Astrocyte of the cerebellum (primary cell): ENCODE data around the gene RMI2.

ENCODE experiments used
- DNase-seq: peaks from one replicate; pipeline ENCODE4 v3.0.0-alpha.2; 2011; ENCODE audit warnings: low read depth
- H3K4me3 ChIP-seq: 2 replicates; pipeline ENCODE4 v1.5.1; 2011; ENCODE audit warnings: mild to moderate bottlenecking, low read depth, low read length, moderate library complexity
- in situ Hi-C: cut with HindIII; loops from 2 replicates; pipeline ENCODE4 v1.10.0; 2017; ENCODE audit warnings: low sequenced_read_pairs
- TF ChIP-seq, protein P1 (sequence below): IDR thresholded peaks from 2 replicates; pipeline ENCODE4 v1.5.1; 2012; ENCODE audit warnings: low read length, low read depth, moderate library complexity, mild to moderate bottlenecking; ENCODE audit errors: missing control alignments

The RMI2 gene

DNA sequence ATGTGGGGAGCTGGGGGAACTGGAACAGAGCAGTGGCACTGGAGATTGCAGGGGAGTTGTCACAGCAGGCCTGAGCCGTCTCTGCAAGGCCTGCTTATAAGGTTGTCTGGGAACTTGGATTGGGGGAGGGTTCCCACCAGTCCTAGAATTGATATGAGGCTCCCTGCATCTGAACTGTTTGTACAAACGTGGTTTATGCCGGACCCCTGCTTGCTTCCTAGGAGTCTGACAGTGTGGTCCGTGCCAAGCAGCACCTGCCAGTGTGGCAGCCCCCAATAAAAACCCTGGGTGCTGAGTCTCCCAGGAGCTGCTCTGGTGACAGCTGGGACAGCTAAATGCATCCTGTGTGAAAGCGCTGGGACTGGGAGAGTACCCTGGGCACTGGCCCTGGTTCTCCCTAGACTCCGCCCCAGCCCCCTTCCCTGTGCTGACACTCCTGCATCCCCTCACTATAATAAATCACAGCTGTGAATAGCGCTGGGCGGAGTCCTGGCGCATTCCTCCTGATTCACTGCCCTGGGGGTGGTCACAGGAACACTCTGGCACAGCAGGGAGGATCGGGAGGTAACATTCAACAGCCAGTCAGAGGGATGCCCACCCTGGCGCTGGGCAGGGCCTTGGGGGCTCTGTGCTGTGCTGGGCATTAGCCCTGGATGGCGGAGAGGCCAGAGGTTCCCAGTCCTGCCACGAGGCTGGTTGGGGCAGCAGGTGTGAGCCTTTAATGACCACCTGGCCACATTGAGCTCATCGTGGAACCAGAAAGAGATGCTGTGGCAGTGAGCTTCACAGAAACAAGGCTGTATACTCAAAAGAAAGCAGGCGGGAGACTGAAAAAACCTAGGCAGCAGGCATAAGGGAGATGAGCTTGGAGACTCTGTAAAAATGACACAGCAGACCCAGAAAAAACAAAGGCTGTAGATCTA lies 45.6 kb downstream of the RMI2 start:
- in situ Hi-C loops, result no loop called here
- H3K4me3 ChIP-seq, result no peak overlapping the region
- no peak for DNase-seq
- TF ChIP-seq, protein P1, sequence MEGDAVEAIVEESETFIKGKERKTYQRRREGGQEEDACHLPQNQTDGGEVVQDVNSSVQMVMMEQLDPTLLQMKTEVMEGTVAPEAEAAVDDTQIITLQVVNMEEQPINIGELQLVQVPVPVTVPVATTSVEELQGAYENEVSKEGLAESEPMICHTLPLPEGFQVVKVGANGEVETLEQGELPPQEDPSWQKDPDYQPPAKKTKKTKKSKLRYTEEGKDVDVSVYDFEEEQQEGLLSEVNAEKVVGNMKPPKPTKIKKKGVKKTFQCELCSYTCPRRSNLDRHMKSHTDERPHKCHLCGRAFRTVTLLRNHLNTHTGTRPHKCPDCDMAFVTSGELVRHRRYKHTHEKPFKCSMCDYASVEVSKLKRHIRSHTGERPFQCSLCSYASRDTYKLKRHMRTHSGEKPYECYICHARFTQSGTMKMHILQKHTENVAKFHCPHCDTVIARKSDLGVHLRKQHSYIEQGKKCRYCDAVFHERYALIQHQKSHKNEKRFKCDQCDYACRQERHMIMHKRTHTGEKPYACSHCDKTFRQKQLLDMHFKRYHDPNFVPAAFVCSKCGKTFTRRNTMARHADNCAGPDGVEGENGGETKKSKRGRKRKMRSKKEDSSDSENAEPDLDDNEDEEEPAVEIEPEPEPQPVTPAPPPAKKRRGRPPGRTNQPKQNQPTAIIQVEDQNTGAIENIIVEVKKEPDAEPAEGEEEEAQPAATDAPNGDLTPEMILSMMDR, result no peak

DNA sequence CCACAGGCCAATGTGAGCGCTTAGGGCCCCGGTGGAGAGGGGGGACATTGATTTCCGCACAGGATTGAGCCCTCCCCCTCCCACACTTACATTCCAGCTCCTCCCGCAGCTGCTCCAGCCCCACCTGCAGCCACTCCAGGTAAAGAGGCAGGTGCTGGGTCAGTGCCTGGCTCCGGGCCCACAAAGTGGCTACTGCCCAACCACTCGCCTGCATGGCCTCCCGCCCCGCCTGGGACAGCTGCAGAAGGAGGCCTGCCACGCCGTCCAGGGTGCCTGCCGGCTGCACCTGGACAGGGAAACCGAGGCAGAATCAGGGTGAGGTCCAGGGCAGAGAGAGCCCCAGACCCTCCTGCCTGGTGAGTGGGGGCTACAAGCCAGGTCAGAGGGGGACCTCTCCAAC lies 46.3 kb downstream of the RMI2 start:
- DNase-seq, result no peak
- TF ChIP-seq, protein P1, result no peak
- no peak overlapping the region for H3K4me3 ChIP-seq
- in situ Hi-C loops, result no loop called here

DNA sequence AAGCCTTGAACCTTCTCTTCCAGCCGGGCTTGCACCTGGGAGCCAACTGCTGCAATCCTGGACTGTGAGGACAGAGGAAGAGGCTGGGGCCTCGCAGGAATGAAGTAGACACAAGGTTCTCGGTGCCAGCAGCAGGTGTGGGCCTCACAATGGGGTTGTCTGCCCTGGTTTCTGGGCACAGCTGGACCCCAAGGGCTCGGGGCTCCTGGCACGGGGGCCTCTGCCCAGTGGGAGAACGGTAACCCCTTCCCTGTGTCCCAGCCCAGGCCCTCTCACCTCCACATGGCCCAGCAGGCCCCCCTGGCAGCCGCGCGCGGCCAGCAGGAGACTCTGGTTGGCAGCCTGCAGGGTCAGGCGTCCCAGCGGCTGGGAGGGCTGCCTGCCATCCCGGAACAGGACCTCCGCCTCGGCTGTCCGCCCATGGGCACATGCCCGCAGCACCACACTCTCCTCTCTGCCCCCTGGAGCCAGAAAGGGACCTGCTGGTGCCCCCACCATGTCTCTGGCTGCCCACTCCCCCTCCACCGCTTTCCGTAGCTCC lies 46.9 kb downstream of the RMI2 start:
- in situ Hi-C loops, result no loop called here
- TF ChIP-seq, protein P1, result no peak
- H3K4me3 ChIP-seq, result no peak overlapping the region
- no peak for DNase-seq

DNA sequence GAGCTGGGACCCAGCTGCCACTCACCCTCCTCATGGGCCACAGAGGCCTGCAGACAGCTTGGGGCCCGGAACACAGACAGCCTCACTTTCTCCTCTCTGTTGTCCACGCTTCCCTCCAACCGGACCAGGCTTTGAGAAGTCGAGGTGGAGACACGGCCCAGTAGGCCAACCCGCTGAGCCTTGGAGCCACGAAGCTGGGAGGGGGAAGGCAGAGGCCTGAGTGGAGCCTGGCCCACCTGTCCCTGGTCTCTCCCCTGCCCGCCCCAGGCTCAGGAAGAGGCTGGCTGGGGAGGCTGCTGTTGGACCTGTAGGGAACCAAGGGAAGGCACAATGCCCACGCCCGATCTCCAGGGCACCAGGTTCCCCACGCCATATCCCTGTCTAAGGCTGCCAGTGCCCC lies 48.1 kb downstream of the RMI2 start:
- in situ Hi-C loops, result no loop called here
- DNase-seq, result no peak
- no peak overlapping the region for H3K4me3 ChIP-seq
- TF ChIP-seq, protein P1, result no peak

DNA sequence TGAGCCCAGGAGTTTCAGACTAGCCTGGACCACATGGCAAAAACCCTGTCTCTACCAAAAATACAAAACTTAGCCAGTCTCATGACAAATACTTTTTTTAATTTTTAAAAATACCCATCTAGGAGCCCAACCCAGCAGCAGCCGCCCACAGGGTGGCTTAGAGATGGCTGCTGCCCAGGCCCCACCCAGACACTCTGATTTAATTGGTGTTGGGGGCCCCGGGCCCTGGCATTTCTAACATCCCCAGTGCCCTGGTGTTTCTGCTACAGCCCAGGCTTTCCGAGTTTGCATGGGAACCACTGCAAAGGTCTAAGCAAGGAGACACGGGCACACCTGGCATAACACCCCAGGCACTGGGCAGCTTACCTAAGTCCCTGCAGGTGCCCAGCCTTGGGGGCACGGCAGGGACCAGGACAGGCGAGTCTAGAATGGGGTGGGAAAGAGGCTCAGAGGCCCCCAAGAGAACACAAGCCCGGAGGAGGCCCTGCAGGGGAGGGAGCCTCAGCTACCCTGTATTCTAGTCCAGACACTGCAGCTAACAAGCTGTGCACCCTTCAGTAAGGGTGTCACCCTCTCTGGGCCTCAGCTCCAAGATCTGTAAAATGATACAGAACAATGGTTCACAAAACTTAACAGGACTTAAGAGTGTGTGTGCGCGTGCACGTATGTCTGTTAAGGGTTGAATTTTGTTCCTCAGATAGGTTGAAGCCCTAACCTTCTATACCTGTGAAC lies 48.8 kb downstream of the RMI2 start:
- no peak overlapping the region for H3K4me3 ChIP-seq
- in situ Hi-C loops, result no loop called here
- TF ChIP-seq, protein P1, result no peak
- no peak for DNase-seq

DNA sequence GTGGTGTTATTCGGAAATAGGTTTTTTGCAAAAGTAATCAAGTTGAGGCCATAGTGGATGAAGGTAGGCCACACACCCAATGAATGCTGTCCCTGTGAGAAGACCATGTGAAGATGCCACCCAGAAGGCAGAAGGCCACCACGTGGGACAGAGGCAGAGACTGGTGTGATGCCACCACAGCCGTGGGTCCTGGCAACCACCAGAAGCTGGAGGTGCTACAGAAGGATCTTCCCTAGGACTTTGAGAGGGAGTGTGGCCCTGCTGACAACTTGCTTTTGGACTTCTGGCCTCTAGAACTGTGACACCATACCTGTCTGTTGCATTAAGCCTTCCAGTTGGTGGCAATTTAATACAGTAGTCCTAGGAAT lies 49.3 kb downstream of the RMI2 start:
- in situ Hi-C loops, result no loop called here
- H3K4me3 ChIP-seq, result no peak overlapping the region
- no peak for DNase-seq
- TF ChIP-seq, protein P1, result no peak
